A673 (cell line): ENCODE data around the gene ACVRL1. TPM values are rescaled to one million over a fixed set of nuclear protein-coding genes. Genes with fewer than 3 reads are reported as not detected.

ENCODE experiments used
- BruUV-seq: library from RNA; stranded (reverse); fragments of 400-500 nt; replicated peaks from 2 replicates; lab custom pipeline; 2021; lab: Mats Ljungman, UMichigan
- CTCF ChIA-PET: fragments of 300-600 bp; sonication (Branson Sonifier 250); formaldehyde crosslinking; loops from one replicate; lab custom pipeline; 2022; ENCODE audit warnings: antibody characterized with exemption; lab: Charles Lee
- POLR2A ChIA-PET: fragments of 300-600 bp; sonication (Branson Sonifier 250); formaldehyde crosslinking; loops from one replicate; lab custom pipeline; 2022; ENCODE audit warnings: antibody characterized with exemption; ENCODE audit not compliant: low non-redundant PET; lab: Charles Lee
- DNase-seq: peaks from one replicate; pipeline ENCODE4 v3.0.0-alpha.2; 2015; ENCODE audit warnings: low spot score
- H3K27ac ChIP-seq: fragments of 200-600 bp; sonication (generic); 2 replicates; pipeline ENCODE4 v1.5.1; 2016; ENCODE audit warnings: mixed run types, low read depth, mild to moderate bottlenecking, mixed read lengths, antibody characterized with exemption, low read length; ENCODE audit not compliant: poor library complexity, severe bottlenecking
- H3K27me3 ChIP-seq: fragments of 200-600 bp; sonication (generic); replicated peaks from 2 replicates; pipeline ENCODE4 v1.6.1; 2017; ENCODE audit warnings: mixed run types, low read depth, mild to moderate bottlenecking, mixed read lengths, antibody characterized with exemption, low read length; ENCODE audit not compliant: insufficient read depth, poor library complexity
- H3K36me3 ChIP-seq: fragments of 200-600 bp; sonication (generic); 2 replicates; pipeline ENCODE4 v1.6.1; 2016; ENCODE audit warnings: mixed run types, mild to moderate bottlenecking, mixed read lengths, antibody characterized with exemption, low read length; ENCODE audit not compliant: insufficient read depth, poor library complexity, severe bottlenecking
- H3K4me1 ChIP-seq: fragments of 200-600 bp; sonication (generic); 2 replicates; pipeline ENCODE4 v1.6.1; 2017; ENCODE audit warnings: mixed run types, mild to moderate bottlenecking, mixed read lengths, antibody characterized with exemption, low read length; ENCODE audit not compliant: insufficient read depth, poor library complexity, severe bottlenecking
- H3K4me3 ChIP-seq: fragments of 200-600 bp; sonication (generic); 2 replicates; pipeline ENCODE4 v1.5.1; 2016; ENCODE audit warnings: low read depth, mixed run types, mild to moderate bottlenecking, mixed read lengths, low read length; ENCODE audit not compliant: poor library complexity, severe bottlenecking
- H3K9me3 ChIP-seq: fragments of 200-600 bp; sonication (generic); 2 replicates; pipeline ENCODE4 v1.6.1; 2016; ENCODE audit warnings: mixed run types, low read depth, mild to moderate bottlenecking, mixed read lengths, antibody characterized with exemption, low read length; ENCODE audit not compliant: poor library complexity, severe bottlenecking
- EZH2 ChIP-seq: fragments of 200-600 bp; sonication (generic); IDR thresholded peaks from 2 replicates; pipeline ENCODE4 v1.6.1; 2017; ENCODE audit warnings: borderline replicate concordance, low read depth, mild to moderate bottlenecking, mixed read lengths, antibody characterized with exemption, low read length; ENCODE audit not compliant: poor library complexity, severe bottlenecking
- intact Hi-C: fragments of 100-400 bp; cut with micrococcal nuclease; formaldehyde crosslinking; loops from one replicate; pipeline ENCODE4 v1.10.0; 2022; ENCODE audit not compliant: unreplicated experiment
- total RNA-seq: library from RNA; stranded (reverse); gene quantifications from 2 replicates; pipeline ENCODE4 v1.2.3, GENCODE V29; 2021
- TF ChIP-seq, protein P1 (sequence below): fragments of 300-800, 200-600 bp; sonication (generic); conservative IDR thresholded peaks from 2 replicates; pipeline ENCODE4 v1.5.1; 2017; ENCODE audit warnings: low read depth, mild to moderate bottlenecking, antibody characterized with exemption, low read length, moderate library complexity, mixed read lengths

ACVRL1 gene
- total RNA-seq, 1 experiment from 2014 or later: 0.17 TPM

DNA sequence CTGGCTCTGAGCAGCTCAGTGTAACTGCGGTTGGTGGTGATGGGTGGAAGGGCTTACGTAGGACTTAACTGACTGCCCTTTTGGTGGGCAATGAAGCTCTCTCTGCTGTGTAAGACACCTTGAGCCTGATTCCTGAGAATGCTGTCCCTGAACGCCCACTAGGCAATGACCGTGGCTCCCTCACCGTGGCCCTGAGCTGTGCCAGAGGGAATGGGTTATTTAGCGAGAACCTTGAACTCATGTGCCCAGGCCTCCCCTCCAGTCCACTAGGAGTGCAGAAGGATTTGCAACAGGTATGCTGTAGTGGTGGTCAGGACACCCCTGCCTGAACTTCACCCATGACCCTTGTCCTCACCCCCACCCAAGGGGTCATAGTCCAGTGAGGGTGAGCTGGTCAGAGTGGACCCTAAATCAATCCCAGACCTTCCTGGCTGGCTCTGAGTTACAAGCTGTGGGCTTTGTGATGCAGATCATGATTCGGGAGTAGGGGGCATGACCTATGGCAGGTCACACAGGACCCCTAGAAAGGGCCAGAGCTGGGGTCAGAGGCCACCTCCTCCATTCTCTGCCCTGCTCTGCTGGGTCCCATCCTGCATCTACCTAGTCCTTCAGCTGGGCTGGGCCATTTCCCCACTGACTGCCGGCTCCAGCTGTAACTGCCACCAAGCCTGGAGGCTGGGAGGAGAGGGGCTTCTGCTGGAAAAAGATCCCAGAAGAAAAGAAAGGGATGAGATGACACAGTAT lies 33.9 kb upstream of the ACVRL1 start:
- no peak overlapping the region for H3K27ac ChIP-seq
- DNase-seq: peak; percentile 27
- intact Hi-C loops: loop anchor here (10.0 kb wide), 1 partner anchor 339 kb away; no protein-coding TSS in a partner anchor
- peaks cover 22% of the 10 kb centered on the region for H3K4me1 ChIP-seq
- CTCF ChIA-PET: no interaction called here
- H3K4me3 ChIP-seq: no peak overlapping the region
- no peaks in the 10 kb centered on the region for H3K36me3 ChIP-seq
- no peaks in the 10 kb centered on the region for H3K27me3 ChIP-seq
- POLR2A ChIA-PET: no interaction called here
- BruUV-seq: no TSS peak
- no peaks in the 10 kb centered on the region for H3K9me3 ChIP-seq
- TF ChIP-seq EZH2: no peak
- TF ChIP-seq, protein P1, sequence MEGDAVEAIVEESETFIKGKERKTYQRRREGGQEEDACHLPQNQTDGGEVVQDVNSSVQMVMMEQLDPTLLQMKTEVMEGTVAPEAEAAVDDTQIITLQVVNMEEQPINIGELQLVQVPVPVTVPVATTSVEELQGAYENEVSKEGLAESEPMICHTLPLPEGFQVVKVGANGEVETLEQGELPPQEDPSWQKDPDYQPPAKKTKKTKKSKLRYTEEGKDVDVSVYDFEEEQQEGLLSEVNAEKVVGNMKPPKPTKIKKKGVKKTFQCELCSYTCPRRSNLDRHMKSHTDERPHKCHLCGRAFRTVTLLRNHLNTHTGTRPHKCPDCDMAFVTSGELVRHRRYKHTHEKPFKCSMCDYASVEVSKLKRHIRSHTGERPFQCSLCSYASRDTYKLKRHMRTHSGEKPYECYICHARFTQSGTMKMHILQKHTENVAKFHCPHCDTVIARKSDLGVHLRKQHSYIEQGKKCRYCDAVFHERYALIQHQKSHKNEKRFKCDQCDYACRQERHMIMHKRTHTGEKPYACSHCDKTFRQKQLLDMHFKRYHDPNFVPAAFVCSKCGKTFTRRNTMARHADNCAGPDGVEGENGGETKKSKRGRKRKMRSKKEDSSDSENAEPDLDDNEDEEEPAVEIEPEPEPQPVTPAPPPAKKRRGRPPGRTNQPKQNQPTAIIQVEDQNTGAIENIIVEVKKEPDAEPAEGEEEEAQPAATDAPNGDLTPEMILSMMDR: no peak

DNA sequence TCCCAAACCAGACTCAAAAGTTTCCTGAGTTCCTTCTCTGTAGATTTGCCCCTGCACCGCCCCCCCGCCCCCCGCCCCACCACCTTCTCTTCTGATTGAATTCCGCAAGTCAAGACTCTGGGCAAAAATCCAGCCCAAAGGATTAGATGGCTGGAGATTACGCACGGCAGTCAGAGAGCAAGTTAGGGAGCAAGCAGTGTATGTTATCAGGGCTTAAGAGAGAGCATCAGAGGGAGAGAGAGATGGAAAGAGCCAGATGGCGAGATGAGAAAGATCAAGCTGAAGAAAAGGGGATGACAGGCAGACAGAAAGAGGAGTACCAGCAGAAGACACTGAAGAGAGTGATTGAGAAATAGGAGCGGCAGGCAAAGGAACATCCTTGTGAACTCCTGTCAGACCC lies 33.3 kb upstream of the ACVRL1 start:
- CTCF ChIA-PET: no interaction called here
- POLR2A ChIA-PET: no interaction called here
- BruUV-seq: no TSS peak

DNA sequence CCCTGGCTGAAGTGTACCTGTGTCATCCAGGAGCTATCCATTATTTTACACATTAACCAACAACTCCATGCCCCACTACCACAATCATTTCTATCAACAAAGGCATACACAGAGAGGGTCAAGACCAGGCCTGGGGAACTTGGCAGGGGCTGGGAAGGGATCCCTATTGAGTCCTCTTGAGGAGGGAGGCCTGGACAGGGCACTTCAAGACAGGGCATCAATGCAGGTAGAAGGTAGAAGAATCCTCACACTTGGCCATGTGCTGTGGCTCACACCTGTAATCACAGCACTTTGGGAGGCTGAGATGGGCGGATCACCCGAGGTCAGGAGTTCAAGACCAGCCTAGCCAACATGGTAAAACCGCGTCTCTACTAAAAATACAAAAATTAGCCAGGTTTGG lies 32.8 kb upstream of the ACVRL1 start:
- H3K27ac ChIP-seq: no peak overlapping the region
- H3K36me3 ChIP-seq: no peaks in the 10 kb centered on the region
- no TSS peak for BruUV-seq
- TF ChIP-seq EZH2: no peak
- TF ChIP-seq, protein P1: no peak
- H3K4me1 ChIP-seq: peaks cover 16% of the 10 kb centered on the region
- no peak for DNase-seq
- no peaks in the 10 kb centered on the region for H3K27me3 ChIP-seq
- no peak overlapping the region for H3K4me3 ChIP-seq
- POLR2A ChIA-PET: no interaction called here
- intact Hi-C loops: loop anchor here (2.0 to 10.0 kb wide), 2 partner anchors 340 to 454 kb away; no protein-coding TSS in a partner anchor
- CTCF ChIA-PET: interaction anchor here (0.6 to 1.6 kb wide), 7 partner anchors 10 to 453 kb away, joined by 3 to 11 read pairs (median 4); no protein-coding TSS in a partner anchor
- H3K9me3 ChIP-seq: no peaks in the 10 kb centered on the region

More for the DNA sequence above, 33.3 kb upstream of the ACVRL1 start:
- peak; percentile 82 for DNase-seq
- peaks cover 21% of the 10 kb centered on the region for H3K4me1 ChIP-seq
- no peaks in the 10 kb centered on the region for H3K36me3 ChIP-seq
- H3K9me3 ChIP-seq: no peaks in the 10 kb centered on the region
- intact Hi-C loops: loop anchor here (2.0 to 10.0 kb wide), 2 partner anchors 339 to 453 kb away; no protein-coding TSS in a partner anchor
- TF ChIP-seq EZH2: no peak
- TF ChIP-seq, protein P1: no peak
- H3K4me3 ChIP-seq: no peak overlapping the region
- H3K27ac ChIP-seq: no peak overlapping the region
- H3K27me3 ChIP-seq: no peaks in the 10 kb centered on the region
